ENCODE results near the gene RAP1GDS1. TPM values are rescaled to one million over a fixed set of nuclear protein-coding genes. Genes with fewer than 3 reads are reported as not detected.
"Not testable (repeated sequence)": the region's sequence is repeated elsewhere in the genome, so short reads cannot be mapped to it uniquely, and the experiment has no call there.

Gene RAP1GDS1
- polyA plus RNA-seq, 1 donor (not counting 4 experiments of a cell fraction or from before 2014, with no cell fraction given): 58.1 TPM

DNA sequence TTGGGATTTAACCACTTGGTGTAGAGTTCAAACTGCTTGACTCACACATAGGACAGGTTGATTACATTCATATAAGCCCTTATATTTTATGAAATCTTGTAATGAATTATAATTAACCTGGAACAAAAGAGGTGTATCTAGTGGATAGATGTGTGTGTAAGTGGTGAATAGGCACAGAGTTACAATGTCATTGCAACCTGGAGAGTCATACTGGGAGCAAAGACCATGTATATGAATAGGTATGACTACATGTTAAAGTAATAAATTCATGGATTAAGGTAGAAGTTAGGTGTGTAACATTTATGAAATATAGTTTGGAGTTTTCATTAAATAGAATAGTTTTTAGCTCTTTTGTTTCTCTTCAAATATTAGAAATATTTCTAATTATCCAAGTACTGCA is 26.1 kb downstream of the RAP1GDS1 start:
- dilution Hi-C loops (cut with MboI; ENCODE audit: extremely low pct_ligation_motif_present, low sequenced_read_pairs): no loop called here

DNA sequence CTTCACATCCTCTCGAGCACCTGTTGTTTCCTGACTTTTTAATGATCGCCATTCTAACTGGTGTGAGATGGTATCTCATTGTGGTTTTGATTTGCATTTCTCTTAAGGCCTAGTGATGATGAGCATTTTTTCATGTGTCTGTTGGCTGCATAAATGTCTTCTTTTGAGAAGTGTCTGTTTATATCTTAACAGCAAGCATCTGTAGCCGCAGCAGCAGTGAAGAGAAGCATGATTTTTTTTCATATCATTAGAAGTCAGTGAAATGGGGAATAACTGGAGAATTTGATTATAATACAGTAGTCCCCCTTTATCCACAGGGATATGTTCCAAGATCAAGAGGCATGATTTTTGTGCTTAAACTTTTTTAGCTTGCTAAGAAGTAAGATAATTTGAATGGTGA is 27.5 kb downstream of the RAP1GDS1 start:
- DNase-seq (ENCODE audit: low read depth, low spot score); FAIRE-seq; H3K4me2 ChIP-seq (ENCODE audit: control insufficient read depth, extremely low read depth, insufficient read depth, low read depth, low read length); H3K4me1 ChIP-seq (ENCODE audit: control insufficient read depth, extremely low read depth, insufficient read depth, low read length); H3K27me3 ChIP-seq (ENCODE audit: control insufficient read depth, extremely low read depth, insufficient read depth, low read length); H3K9me3 ChIP-seq (ENCODE audit: control insufficient read depth, low read depth, low read length); dilution Hi-C loops (cut with MboI; ENCODE audit: extremely low pct_ligation_motif_present, low sequenced_read_pairs); H3K36me3 ChIP-seq (ENCODE audit: control insufficient read depth in 2 of 2, extremely low read depth in 1 of 2, insufficient read depth in 2 of 2, low read length in 2 of 2); H3K27ac ChIP-seq (ENCODE audit: control insufficient read depth, insufficient read depth, low read length); H4K20me1 ChIP-seq (ENCODE audit: control insufficient read depth, extremely low read depth, insufficient read depth, low read length); H3K4me3 ChIP-seq (ENCODE audit: control insufficient read depth in 2 of 3, extremely low read depth in 1 of 3, insufficient read depth in 2 of 3, low read depth in 1 of 3, low read length in 3 of 3); H3K9me1 ChIP-seq (ENCODE audit: control insufficient read depth, extremely low read depth, insufficient read depth, low read length); H2AFZ ChIP-seq (ENCODE audit: control insufficient read depth, low read length); H3K9ac ChIP-seq (ENCODE audit: control insufficient read depth, extremely low read depth, insufficient read depth, low read length): not testable (repeated sequence)
- H3K79me2 ChIP-seq (ENCODE audit: control insufficient read depth, insufficient read depth, low read length): peaks cover 74% of the 10 kb centered on the region

More for the DNA sequence above, 26.1 kb downstream of the RAP1GDS1 start:
- TF ChIP-seq EZH2 (IDR thresholded peaks at IDR 0.05; ENCODE audit: low read length): no peak
- TF ChIP-seq, protein P1, sequence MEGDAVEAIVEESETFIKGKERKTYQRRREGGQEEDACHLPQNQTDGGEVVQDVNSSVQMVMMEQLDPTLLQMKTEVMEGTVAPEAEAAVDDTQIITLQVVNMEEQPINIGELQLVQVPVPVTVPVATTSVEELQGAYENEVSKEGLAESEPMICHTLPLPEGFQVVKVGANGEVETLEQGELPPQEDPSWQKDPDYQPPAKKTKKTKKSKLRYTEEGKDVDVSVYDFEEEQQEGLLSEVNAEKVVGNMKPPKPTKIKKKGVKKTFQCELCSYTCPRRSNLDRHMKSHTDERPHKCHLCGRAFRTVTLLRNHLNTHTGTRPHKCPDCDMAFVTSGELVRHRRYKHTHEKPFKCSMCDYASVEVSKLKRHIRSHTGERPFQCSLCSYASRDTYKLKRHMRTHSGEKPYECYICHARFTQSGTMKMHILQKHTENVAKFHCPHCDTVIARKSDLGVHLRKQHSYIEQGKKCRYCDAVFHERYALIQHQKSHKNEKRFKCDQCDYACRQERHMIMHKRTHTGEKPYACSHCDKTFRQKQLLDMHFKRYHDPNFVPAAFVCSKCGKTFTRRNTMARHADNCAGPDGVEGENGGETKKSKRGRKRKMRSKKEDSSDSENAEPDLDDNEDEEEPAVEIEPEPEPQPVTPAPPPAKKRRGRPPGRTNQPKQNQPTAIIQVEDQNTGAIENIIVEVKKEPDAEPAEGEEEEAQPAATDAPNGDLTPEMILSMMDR (optimal IDR thresholded peaks at IDR 0.05 in 1 of 3, IDR thresholded peaks at IDR 0.05 in 1 of 3, conservative IDR thresholded peaks at IDR 0.05 in 1 of 3; ENCODE audit: extremely low read depth in 1 of 3, insufficient read depth in 2 of 3, low read length in 3 of 3): no peak
- Histone ChIP-seq H3K4me3 (ENCODE audit: control insufficient read depth in 2 of 3, extremely low read depth in 1 of 3, insufficient read depth in 2 of 3, low read depth in 1 of 3, low read length in 3 of 3) (no peak overlapping the region), H3K27ac (ENCODE audit: control insufficient read depth, insufficient read depth, low read length) (no peak overlapping the region), H2AFZ (ENCODE audit: control insufficient read depth, low read length) (no peak overlapping the region), H3K9me3 (ENCODE audit: control insufficient read depth, low read depth, low read length) (no peaks in the 10 kb centered on the region), H3K9me1 (ENCODE audit: control insufficient read depth, extremely low read depth, insufficient read depth, low read length) (no peaks in the 10 kb centered on the region), H3K9ac (ENCODE audit: control insufficient read depth, extremely low read depth, insufficient read depth, low read length) (no peak overlapping the region), H3K4me1 (ENCODE audit: control insufficient read depth, extremely low read depth, insufficient read depth, low read length) (peaks cover 3% of the 10 kb centered on the region), H3K79me2 (ENCODE audit: control insufficient read depth, insufficient read depth, low read length) (peaks cover 84% of the 10 kb centered on the region), H3K27me3 (ENCODE audit: control insufficient read depth, extremely low read depth, insufficient read depth, low read length) (no peaks in the 10 kb centered on the region), H4K20me1 (ENCODE audit: control insufficient read depth, extremely low read depth, insufficient read depth, low read length) (no peaks in the 10 kb centered on the region), H3K36me3 (ENCODE audit: control insufficient read depth in 2 of 2, extremely low read depth in 1 of 2, insufficient read depth in 2 of 2, low read length in 2 of 2) (no peaks in the 10 kb centered on the region), H3K4me2 (ENCODE audit: control insufficient read depth, extremely low read depth, insufficient read depth, low read depth, low read length) (no peak overlapping the region)
- DNase-seq (ENCODE audit: low read depth, low spot score) (no peak), FAIRE-seq (no peak)

DNA sequence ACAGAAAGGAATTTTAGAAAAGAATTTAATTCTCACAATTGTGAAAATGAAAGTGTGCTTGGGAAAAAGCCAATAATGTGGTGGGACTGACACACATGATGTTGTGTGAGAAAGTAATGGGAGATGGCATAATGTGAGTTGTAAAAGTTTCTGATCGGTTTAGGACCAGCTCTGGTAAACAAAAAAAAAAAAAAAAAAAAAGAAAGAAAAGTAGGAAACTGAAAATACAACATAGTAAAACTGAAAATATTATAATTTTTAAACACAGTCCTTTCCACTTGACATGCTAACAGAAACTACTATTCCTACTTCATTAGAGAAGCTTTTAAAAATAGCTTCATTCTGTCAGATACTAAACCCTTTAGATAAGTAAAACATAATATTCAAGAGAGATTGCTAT is 28.2 kb downstream of the RAP1GDS1 start:
- DNase-seq (ENCODE audit: low read depth, low spot score): no peak
- dilution Hi-C loops (cut with MboI; ENCODE audit: extremely low pct_ligation_motif_present, low sequenced_read_pairs): no loop called here
- Histone ChIP-seq H3K27ac (ENCODE audit: control insufficient read depth, insufficient read depth, low read length) (no peak overlapping the region), H4K20me1 (ENCODE audit: control insufficient read depth, extremely low read depth, insufficient read depth, low read length) (no peaks in the 10 kb centered on the region), H3K4me2 (ENCODE audit: control insufficient read depth, extremely low read depth, insufficient read depth, low read depth, low read length) (no peak overlapping the region), H3K9ac (ENCODE audit: control insufficient read depth, extremely low read depth, insufficient read depth, low read length) (no peak overlapping the region), H3K27me3 (ENCODE audit: control insufficient read depth, extremely low read depth, insufficient read depth, low read length) (no peaks in the 10 kb centered on the region), H2AFZ (ENCODE audit: control insufficient read depth, low read length) (no peak overlapping the region), H3K4me1 (ENCODE audit: control insufficient read depth, extremely low read depth, insufficient read depth, low read length) (no peaks in the 10 kb centered on the region), H3K36me3 (ENCODE audit: control insufficient read depth in 2 of 2, extremely low read depth in 1 of 2, insufficient read depth in 2 of 2, low read length in 2 of 2) (no peaks in the 10 kb centered on the region), H3K79me2 (ENCODE audit: control insufficient read depth, insufficient read depth, low read length) (peaks cover 67% of the 10 kb centered on the region), H3K9me1 (ENCODE audit: control insufficient read depth, extremely low read depth, insufficient read depth, low read length) (no peaks in the 10 kb centered on the region), H3K4me3 (ENCODE audit: control insufficient read depth in 2 of 3, extremely low read depth in 1 of 3, insufficient read depth in 2 of 3, low read depth in 1 of 3, low read length in 3 of 3) (no peak overlapping the region), H3K9me3 (ENCODE audit: control insufficient read depth, low read depth, low read length) (no peaks in the 10 kb centered on the region)
- no peak for TF ChIP-seq EZH2 (IDR thresholded peaks at IDR 0.05; ENCODE audit: low read length)
- TF ChIP-seq, protein P1 (optimal IDR thresholded peaks at IDR 0.05 in 1 of 3, IDR thresholded peaks at IDR 0.05 in 1 of 3, conservative IDR thresholded peaks at IDR 0.05 in 1 of 3; ENCODE audit: extremely low read depth in 1 of 3, insufficient read depth in 2 of 3, low read length in 3 of 3): no peak
- FAIRE-seq: no peak
